ENCODE results near the gene SSR1. TPM values are rescaled to one million over a fixed set of nuclear protein-coding genes. Genes with fewer than 3 reads are reported as not detected.
A peak's percentile ranks its signal among the peaks of the same experiment; 100 is the strongest.

Gene SSR1
- total and polyA plus RNA-seq, 2 experiments from 2014 or later = 65.3 to 70.2 TPM

DNA sequence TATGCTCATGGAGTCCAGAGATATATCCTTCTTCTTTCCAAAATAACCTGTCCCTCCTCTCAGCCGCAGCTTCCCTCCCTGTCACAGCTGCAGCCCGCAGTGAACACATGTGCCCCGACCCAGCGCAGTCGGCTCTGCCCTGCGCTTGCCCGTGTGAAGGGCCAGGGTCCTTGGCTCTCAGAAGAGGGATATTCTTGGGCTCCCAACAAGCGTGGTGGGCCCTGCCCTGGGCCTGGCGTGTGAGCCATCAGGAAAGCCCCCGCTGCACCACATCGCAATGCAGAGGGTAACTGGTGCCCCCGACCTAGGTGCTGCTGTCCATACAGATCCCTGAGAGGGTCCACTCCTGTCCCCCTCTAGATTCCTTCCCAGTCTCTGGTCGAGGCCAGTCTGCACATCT is 65.2 kb downstream of the SSR1 start (continued):
- TF ChIP-seq, protein P1, sequence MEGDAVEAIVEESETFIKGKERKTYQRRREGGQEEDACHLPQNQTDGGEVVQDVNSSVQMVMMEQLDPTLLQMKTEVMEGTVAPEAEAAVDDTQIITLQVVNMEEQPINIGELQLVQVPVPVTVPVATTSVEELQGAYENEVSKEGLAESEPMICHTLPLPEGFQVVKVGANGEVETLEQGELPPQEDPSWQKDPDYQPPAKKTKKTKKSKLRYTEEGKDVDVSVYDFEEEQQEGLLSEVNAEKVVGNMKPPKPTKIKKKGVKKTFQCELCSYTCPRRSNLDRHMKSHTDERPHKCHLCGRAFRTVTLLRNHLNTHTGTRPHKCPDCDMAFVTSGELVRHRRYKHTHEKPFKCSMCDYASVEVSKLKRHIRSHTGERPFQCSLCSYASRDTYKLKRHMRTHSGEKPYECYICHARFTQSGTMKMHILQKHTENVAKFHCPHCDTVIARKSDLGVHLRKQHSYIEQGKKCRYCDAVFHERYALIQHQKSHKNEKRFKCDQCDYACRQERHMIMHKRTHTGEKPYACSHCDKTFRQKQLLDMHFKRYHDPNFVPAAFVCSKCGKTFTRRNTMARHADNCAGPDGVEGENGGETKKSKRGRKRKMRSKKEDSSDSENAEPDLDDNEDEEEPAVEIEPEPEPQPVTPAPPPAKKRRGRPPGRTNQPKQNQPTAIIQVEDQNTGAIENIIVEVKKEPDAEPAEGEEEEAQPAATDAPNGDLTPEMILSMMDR (conservative IDR thresholded peaks at IDR 0.05; ENCODE audit: low read depth in 2 of 2) = no peak
- no peak for TF ChIP-seq STAT1 (IDR thresholded peaks at IDR 0.05; ENCODE audit: unreplicated experiment)
- TF ChIP-seq, protein P2, sequence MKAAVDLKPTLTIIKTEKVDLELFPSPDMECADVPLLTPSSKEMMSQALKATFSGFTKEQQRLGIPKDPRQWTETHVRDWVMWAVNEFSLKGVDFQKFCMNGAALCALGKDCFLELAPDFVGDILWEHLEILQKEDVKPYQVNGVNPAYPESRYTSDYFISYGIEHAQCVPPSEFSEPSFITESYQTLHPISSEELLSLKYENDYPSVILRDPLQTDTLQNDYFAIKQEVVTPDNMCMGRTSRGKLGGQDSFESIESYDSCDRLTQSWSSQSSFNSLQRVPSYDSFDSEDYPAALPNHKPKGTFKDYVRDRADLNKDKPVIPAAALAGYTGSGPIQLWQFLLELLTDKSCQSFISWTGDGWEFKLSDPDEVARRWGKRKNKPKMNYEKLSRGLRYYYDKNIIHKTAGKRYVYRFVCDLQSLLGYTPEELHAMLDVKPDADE (IDR thresholded peaks at IDR 0.05) = no peak
- no peak for TF ChIP-seq JUNB (IDR thresholded peaks at IDR 0.05; ENCODE audit: unreplicated experiment)
- no peak for TF ChIP-seq POLR2AphosphoS5 (IDR thresholded peaks at IDR 0.05; ENCODE audit: low read depth)

DNA sequence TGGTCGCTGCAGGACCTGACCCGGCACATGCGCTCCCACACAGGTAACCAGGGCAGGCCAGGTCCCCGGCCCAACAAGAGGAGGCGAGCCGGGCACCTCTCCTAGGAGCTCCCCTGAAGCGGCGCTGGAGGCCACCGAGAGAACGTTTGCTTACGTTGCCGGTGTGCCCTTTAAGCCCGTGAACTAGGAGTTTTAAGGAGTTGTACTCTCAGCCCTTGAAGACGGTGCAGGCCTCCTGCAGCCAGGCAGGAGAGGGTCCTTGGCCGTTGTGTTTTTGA is 65.9 kb downstream of the SSR1 start:
- Mint-ChIP-seq H3K4me1 (peaks cover 14% of the 10 kb centered on the region), H3K4me3 (no peak overlapping the region)
- no peaks in the 10 kb centered on the region for H3K36me3 ChIP-seq (ENCODE audit: insufficient read depth)

DNA sequence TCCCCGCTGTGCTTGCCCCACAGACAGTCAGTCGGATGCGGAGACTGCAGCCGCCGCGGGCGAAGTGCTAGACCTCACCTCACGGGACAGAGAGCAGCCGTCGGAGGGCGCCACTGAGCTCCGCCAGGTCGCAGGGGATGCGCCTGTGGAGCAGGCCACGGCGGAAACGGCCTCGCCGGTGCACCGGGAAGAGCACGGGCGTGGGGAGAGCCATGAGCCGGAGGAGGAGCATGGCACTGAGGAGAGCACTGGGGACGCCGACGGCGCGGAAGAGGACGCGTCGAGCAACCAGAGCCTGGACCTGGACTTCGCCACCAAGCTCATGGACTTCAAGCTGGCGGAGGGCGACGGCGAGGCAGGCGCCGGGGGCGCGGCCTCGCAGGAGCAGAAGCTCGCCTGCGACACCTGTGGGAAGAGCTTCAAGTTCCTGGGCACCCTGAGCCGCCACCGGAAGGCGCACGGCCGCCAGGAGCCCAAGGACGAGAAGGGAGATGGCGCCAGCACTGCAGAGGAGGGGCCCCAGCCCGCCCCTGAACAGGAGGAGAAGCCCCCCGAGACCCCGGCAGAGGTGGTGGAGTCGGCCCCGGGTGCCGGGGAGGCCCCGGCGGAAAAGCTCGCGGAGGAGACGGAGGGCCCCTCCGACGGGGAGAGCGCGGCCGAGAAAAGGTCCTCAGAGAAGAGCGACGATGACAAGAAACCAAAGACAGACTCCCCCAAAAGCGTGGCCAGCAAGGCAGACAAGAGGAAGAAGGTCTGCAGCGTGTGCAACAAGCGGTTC is 66.4 kb downstream of the SSR1 start:
- Mint-ChIP-seq H3K4me3 (no peak overlapping the region), H3K36me3 (ENCODE audit: low read depth) (peaks cover 17% of the 10 kb centered on the region; the same call in 2 of the 3 replicates), H3K27ac (no peak overlapping the region), H3K27me3 (ENCODE audit: insufficient read depth, low read depth, poor library complexity) (peaks cover 4% of the 10 kb centered on the region), H3K4me1 (peaks cover 20% of the 10 kb centered on the region), H3K9me3 (no peaks in the 10 kb centered on the region)
- Histone ChIP-seq H2AFZ (no peak overlapping the region), H3K4me3 (no peak overlapping the region), H3K4me1 (ENCODE audit: insufficient read depth) (peaks cover 17% of the 10 kb centered on the region), H3K4me2 (no peak overlapping the region), H4K20me1 (replicated peaks; ENCODE audit: insufficient read depth) (no peaks in the 10 kb centered on the region), H3K27ac (ENCODE audit: low read depth) (no peak overlapping the region), H3K79me2 (replicated peaks; ENCODE audit: insufficient read depth) (no peaks in the 10 kb centered on the region), H3K27me3 (ENCODE audit: insufficient read depth) (no peaks in the 10 kb centered on the region), H3K36me3 (ENCODE audit: insufficient read depth) (no peaks in the 10 kb centered on the region), H3K9me2 (ENCODE audit: insufficient read depth) (no peaks in the 10 kb centered on the region), H3F3A (replicated peaks; ENCODE audit: low read depth) (no peaks in the 10 kb centered on the region)
- DNase-seq (ENCODE audit: low spot score) = peak; percentile 71
- ATAC-seq = peak; percentile 66
- TF ChIP-seq, protein P1 (conservative IDR thresholded peaks at IDR 0.05; ENCODE audit: low read depth in 2 of 2) = peak; percentile 48 to 76
- TF ChIP-seq POLR2AphosphoS5 (IDR thresholded peaks at IDR 0.05; ENCODE audit: low read depth) = no peak

More for the DNA sequence above, 65.9 kb downstream of the SSR1 start:
- ATAC-seq = no peak
- Histone ChIP-seq H3K4me1 (ENCODE audit: insufficient read depth) (peaks cover 12% of the 10 kb centered on the region), H2AFZ (no peak overlapping the region), H3K27ac (ENCODE audit: low read depth) (no peak overlapping the region), H3K9me2 (ENCODE audit: insufficient read depth) (no peaks in the 10 kb centered on the region), H3K4me3 (no peak overlapping the region), H3K4me2 (no peak overlapping the region), H3K27me3 (ENCODE audit: insufficient read depth) (no peaks in the 10 kb centered on the region), H3K79me2 (replicated peaks; ENCODE audit: insufficient read depth) (no peaks in the 10 kb centered on the region), H4K20me1 (replicated peaks; ENCODE audit: insufficient read depth) (no peaks in the 10 kb centered on the region), H3F3A (replicated peaks; ENCODE audit: low read depth) (no peaks in the 10 kb centered on the region)
- no peak for DNase-seq (ENCODE audit: low spot score)
- TF ChIP-seq, protein P1 (conservative IDR thresholded peaks at IDR 0.05; ENCODE audit: low read depth in 2 of 2) = no peak
- H3K27ac Mint-ChIP-seq = no peak overlapping the region
- H3K36me3 Mint-ChIP-seq (ENCODE audit: low read depth) = peaks cover 17% of the 10 kb centered on the region; the same call in 2 of the 3 replicates
- H3K27me3 Mint-ChIP-seq (ENCODE audit: insufficient read depth, low read depth, poor library complexity) = no peaks in the 10 kb centered on the region
- no peaks in the 10 kb centered on the region for H3K9me3 Mint-ChIP-seq
